Activated T-helper 1 cell treated with Interleukin-2 at 50 U/mL for 16 hours (primary cell): ENCODE data around the gene AQP10.
"Not testable (repeated sequence)": the region's sequence is repeated elsewhere in the genome, so short reads cannot be mapped to it uniquely, and the experiment has no call there.

Experiments used
- DNase-seq: peaks from one replicate; pipeline ENCODE4 v3.0.0-alpha.2; 2020; ENCODE audit warnings: low read depth

AQP10 gene

GRCh38 chr1:154344977-154345837, 24.3 kb downstream of the AQP10 start:
- DNase-seq: peak; percentile 65

- DNase-seq: no peak
These were observed 25.5 kb downstream of the AQP10 start for GRCh38 chr1:154346276-154346917.

- no peak for DNase-seq
These were observed 27.1 kb downstream of the AQP10 start for GRCh38 chr1:154347961-154348360.

GRCh38 chr1:154348429-154349076, 27.7 kb downstream of the AQP10 start:
- DNase-seq: no peak

GRCh38 chr1:154349121-154349520, 28.2 kb downstream of the AQP10 start:
- DNase-seq: no peak

DNA sequence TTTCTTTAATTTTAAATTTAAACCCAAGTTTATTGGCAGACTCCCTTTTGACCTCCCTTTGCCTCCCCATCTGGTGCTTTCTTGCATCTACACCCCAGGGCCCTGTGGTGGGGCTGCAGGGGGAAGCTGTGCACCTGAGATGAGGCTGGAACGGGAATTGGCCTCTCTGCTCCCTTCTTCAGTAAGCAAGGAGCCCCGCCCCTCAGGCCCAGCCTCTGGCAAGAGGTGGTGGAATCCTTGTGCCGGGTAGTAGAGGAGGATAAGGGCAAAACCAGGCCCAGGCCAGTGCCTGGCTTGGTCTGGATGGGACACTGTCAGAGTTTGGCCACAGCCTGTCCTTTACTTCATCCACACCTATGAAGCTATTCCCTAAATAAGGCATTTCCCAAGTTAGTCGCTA, 29.5 kb downstream of the AQP10 start:
- no peak for DNase-seq

DNA sequence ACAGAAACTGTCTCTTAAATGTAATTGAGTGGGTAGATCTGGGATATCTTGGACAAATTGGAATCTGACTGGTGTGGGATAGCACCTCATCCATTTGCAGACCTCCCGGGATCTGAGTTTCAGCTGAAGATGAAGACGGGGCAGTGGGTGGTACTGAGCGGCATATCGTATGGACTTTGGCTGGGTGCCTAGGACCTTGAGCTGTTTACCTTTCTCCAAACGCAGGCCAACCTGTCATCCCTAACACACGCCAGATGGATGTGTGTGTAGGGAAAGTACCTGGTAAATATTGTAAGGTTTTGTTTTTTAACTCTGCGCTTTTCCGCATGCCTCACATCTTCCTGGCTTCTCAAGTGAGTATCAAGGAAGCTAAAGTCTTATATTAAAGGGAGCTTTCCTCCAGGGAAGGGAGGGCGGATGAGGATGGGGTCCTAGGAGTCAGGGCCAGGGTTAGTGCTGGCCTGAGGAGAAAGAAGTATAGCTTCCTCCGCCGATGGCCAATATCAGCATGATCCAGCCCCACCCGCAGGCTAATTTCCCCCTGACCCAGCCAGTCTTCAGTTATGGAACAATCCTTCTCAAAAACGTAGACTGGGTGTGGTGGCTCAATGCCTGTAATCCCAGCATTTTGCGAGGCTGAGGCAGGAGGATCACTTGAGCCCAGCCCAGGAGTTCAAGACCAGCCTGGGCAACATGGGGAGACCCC, 30.6 kb downstream of the AQP10 start:
- DNase-seq: no peak

DNA sequence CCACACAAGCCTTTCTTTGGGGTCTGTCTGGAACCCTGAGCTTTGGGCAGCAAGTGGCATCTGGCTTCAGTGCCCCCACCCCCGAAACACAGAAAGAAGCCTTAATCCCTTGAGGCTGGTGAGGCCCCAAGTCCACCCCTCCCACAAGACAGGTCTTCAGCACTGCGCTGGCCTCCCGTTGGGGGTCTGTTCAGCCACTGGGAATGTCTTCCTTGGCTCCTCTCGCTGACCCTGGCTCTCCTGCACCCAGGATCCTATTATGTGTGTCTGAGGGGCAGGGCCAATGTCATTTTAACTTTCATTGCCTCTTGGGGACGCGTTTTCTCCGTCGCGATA, 31.3 kb downstream of the AQP10 start:
- no peak for DNase-seq

DNA sequence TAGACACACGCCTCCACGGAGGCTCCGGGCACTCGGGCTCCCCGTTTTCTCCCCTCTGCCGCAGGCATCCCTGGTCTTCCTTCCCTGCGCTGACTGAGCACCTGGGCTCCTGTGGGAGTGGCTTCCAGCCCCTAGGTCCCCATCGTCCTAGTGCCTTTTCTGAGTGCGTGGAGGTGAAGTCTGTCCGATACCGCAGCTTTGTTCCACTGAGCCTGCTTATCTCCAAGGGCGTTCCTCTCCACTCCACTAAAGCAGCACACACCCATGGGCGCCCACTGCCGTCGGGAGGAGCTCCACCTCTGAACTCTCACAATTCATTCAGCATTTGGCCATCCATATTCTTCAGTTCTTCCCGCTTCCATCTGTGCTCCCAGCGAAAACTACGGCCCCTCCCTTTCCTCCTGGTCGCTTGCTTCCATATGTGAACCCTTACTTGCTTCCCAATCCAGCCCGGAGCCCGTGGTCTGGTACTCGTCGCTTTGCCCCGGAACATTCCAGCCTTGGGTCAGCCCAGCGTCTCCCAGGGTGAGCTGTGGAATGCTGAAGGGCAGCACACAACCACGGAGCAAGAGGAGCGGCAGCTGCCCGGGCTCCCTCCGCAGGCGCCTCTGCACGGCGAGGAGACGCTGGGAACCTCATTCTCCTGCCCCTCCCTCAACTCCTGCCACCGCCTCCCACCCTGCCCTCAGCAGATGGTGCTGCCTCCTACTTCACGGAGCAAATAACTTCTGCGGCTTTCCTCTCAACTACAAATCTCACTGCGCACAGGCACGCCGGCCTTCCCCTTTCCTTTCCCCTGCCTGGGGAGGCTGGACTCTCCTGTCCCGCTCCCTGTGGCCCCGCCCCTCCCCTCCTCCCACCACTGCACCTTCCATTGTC, 31.9 kb downstream of the AQP10 start:
- no peak for DNase-seq

DNA sequence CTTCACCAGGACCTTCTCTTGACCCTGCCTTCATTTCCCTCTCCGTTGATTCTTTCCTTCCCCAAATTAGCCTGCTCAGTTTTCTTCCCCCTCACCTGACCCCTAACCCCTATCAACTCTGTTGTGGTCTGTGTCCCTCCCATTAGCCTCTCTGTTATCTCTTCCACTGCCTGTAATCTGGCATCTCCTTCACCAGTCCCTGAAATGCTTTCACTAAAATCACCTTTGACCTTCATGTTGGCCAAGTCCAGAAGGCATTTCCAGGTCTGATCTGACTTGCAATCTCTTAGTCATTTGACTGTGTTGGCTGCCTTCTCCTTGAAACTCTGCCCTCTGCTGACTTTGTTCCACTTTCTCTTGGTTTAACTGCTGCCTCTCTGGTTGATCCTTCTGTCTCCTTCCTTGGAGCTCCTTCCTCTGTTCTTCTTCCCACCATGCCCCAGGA, 32.6 kb downstream of the AQP10 start:
- DNase-seq: no peak

- no peak for DNase-seq
These were observed 33.1 kb downstream of the AQP10 start for GRCh38 chr1:154353966-154354365.

- DNase-seq: no peak
These were observed 37.6 kb downstream of the AQP10 start for GRCh38 chr1:154358519-154358918.

- DNase-seq: no peak
These were observed 39.4 kb downstream of the AQP10 start for GRCh38 chr1:154360288-154360687.

DNA sequence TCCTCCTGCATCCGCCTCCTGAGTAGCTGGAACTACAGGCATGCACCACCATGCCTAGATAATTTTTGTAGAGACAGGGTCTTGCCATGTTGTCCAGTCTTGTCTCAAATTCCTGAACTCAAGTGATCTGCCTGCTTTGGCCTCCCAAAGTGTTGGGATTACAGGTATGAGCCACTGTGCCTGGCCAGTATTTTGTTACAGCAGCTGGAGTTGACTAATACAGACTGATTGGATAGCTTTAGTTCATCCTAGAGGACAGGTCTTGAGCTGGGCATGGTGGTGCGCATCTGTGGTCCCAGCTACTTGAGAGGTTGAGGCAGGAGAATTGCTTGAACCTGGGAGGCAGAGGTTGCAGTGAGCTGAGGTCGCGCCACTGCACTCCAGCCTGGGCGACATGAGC, 40.0 kb downstream of the AQP10 start:
- DNase-seq: not testable (repeated sequence)

GRCh38 chr1:154361357-154361756, 40.5 kb downstream of the AQP10 start:
- no peak for DNase-seq

DNA sequence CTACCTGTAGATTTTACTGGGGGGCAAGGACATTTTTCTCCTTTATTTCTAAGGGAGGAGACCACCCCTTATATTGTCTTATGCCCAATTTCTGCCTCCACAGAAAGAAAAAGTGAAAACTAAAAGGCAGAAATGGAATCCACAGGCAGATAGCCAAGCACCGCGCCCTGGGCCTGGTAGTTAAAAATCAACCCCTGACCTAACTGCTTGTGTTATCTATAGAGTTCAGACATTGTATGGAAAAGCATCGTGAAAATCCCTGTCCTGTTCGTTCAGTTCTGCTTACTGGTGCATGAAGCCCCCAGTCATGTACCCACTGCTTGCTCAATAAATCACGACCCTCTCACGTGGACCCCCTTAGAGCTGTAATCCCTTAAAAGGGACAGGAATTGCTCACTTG, 50.5 kb downstream of the AQP10 start:
- no peak for DNase-seq

GRCh38 chr1:154373777-154374357, 53.0 kb downstream of the AQP10 start:
- not testable (repeated sequence) for DNase-seq
